Measurements from ENCODE around the gene RAB11A.

DNA sequence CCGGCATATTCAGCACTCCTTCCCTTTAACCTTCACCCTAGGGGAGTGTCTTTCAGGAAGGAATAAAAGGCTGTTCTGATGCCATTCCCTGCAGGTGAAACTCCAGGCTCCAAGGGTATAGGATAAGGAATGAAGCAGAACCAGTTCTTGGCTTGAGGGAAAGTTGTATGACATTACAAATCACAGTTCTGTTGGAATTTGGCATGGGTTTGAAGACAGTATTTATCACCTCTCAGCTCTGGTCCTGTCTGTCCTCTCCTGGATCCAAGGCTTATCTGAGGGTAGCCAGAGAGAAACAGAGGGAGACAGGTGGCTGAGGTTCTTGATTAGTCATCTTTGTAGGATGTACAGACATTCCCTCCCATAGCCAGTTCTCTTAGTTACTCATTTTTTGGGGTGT is 37.1 kb downstream of the RAB11A start:
- TF ChIP-seq, protein P1, sequence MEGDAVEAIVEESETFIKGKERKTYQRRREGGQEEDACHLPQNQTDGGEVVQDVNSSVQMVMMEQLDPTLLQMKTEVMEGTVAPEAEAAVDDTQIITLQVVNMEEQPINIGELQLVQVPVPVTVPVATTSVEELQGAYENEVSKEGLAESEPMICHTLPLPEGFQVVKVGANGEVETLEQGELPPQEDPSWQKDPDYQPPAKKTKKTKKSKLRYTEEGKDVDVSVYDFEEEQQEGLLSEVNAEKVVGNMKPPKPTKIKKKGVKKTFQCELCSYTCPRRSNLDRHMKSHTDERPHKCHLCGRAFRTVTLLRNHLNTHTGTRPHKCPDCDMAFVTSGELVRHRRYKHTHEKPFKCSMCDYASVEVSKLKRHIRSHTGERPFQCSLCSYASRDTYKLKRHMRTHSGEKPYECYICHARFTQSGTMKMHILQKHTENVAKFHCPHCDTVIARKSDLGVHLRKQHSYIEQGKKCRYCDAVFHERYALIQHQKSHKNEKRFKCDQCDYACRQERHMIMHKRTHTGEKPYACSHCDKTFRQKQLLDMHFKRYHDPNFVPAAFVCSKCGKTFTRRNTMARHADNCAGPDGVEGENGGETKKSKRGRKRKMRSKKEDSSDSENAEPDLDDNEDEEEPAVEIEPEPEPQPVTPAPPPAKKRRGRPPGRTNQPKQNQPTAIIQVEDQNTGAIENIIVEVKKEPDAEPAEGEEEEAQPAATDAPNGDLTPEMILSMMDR (conservative IDR thresholded peaks at IDR 0.05; ENCODE audit: low read length): no peak
- TF ChIP-seq EZH2phosphoT487 (IDR thresholded peaks at IDR 0.05; ENCODE audit: borderline replicate concordance): no peak
